Mammary epithelial cell (primary cell): ENCODE measurements around the gene TCFL5.

Experiments used
- CTCF ChIP-seq, 2 donors: IDR thresholded peaks in 1 of 2; conservative IDR thresholded peaks in 1 of 2; 2 replicates each; pipeline ENCODE4 v1.5.1; 2011 to 2012; ENCODE audit warnings: inconsistent platforms in 2 of 2, low read length in 2 of 2, mild to moderate bottlenecking in 2 of 2, control low read depth in 1 of 2, low read depth in 1 of 2; ENCODE audit not compliant: insufficient read depth in 1 of 2; ENCODE audit errors: extremely low read depth in 1 of 2
- EZH2 ChIP-seq: IDR thresholded peaks from 2 replicates; pipeline ENCODE4 v1.6.1; 2012; ENCODE audit warnings: low read length, inconsistent platforms, borderline replicate concordance

- no peak for TF ChIP-seq CTCF (conservative IDR thresholded peaks at IDR 0.05 in 1 of 2, IDR thresholded peaks at IDR 0.05 in 1 of 2; ENCODE audit: extremely low read depth in 1 of 2, insufficient read depth in 1 of 2, low read depth in 1 of 2, low read length in 2 of 2)
- no peak for TF ChIP-seq EZH2
These were observed 32.1 kb downstream of the TCFL5 start for GRCh38 chr20:62829231-62830230.
